MCF 10A (cell line): Measurements from ENCODE around the gene RABGAP1L. TPM values are rescaled to one million over a fixed set of nuclear protein-coding genes. Genes with fewer than 3 reads are reported as not detected.

Experiments used
- BruUV-seq: library from RNA; stranded (reverse); fragments of 400-500 nt; replicated peaks from 2 replicates; lab custom pipeline; 2021; lab: Mats Ljungman, UMichigan
- CTCF ChIA-PET: fragments of 300-600 bp; sonication (Branson Sonifier 250); formaldehyde crosslinking; extraction: SDS; loops from one replicate; lab custom pipeline; 2021; ENCODE audit warnings: antibody characterized with exemption, inconsistent platforms; lab: Yijun Ruan, JAX
- POLR2A ChIA-PET: fragments of 300-600, 350-650 bp; sonication (Branson Sonifier 250); formaldehyde crosslinking; extraction: SDS; loops from one replicate; lab custom pipeline; 2020; ENCODE audit warnings: antibody characterized with exemption, inconsistent platforms; lab: Yijun Ruan, JAX
- DNase-seq: peaks from one replicate; pipeline ENCODE4 v3.0.0-alpha.2; 2018; ENCODE audit not compliant: unreplicated experiment
- H3K27ac Mint-ChIP-seq: one replicate; pipeline ENCODE4 v1.8.0; 2022; ENCODE audit warnings: mild to moderate bottlenecking, low read depth, mixed read lengths; ENCODE audit not compliant: unreplicated experiment
- H3K27me3 Mint-ChIP-seq: one replicate; pipeline ENCODE4 v1.8.0; 2022; ENCODE audit warnings: mixed read lengths; ENCODE audit not compliant: insufficient read depth, unreplicated experiment
- H3K36me3 Mint-ChIP-seq: one replicate; pipeline ENCODE4 v1.8.0; 2022; ENCODE audit warnings: mild to moderate bottlenecking, moderate library complexity, mixed read lengths; ENCODE audit not compliant: insufficient read depth, unreplicated experiment
- H3K4me1 Mint-ChIP-seq: one replicate; pipeline ENCODE4 v1.8.0; 2022; ENCODE audit warnings: mixed read lengths; ENCODE audit not compliant: insufficient read depth, unreplicated experiment
- H3K4me3 Mint-ChIP-seq: one replicate; pipeline ENCODE4 v1.8.0; 2022; ENCODE audit warnings: mild to moderate bottlenecking, moderate library complexity, mixed read lengths; ENCODE audit not compliant: unreplicated experiment
- H3K9me3 Mint-ChIP-seq: one replicate; pipeline ENCODE4 v1.8.0; 2022; ENCODE audit warnings: mixed read lengths; ENCODE audit not compliant: unreplicated experiment
- CTCF ChIP-seq: fragments of 200-600 bp; IDR thresholded peaks from one replicate; pipeline ENCODE4 v1.8.0; 2022; ENCODE audit warnings: antibody characterized with exemption, mild to moderate bottlenecking; ENCODE audit not compliant: unreplicated experiment
- intact Hi-C: fragments of 100-400 bp; cut with micrococcal nuclease; formaldehyde crosslinking; loops from 2 replicates; pipeline ENCODE4 v1.14.1; 2022
- total RNA-seq: library from RNA; stranded (reverse); gene quantifications from 2 replicates; pipeline ENCODE4 v1.2.3, GENCODE V29; 2022

Gene RABGAP1L
- total RNA-seq, 1 experiment from 2014 or later, result 18.2 TPM

GRCh38 chr1:174829990-174830389 lies 670.7 kb downstream of the RABGAP1L start:
- ChIA-PET POLR2A (no interaction called here), CTCF (interaction anchor here (0.7 kb wide), 1 partner anchor 182 kb away, joined by 3 read pairs; no protein-coding TSS in a partner anchor)
- no peak overlapping the region for H3K4me3 Mint-ChIP-seq
- H3K36me3 Mint-ChIP-seq, result no peaks in the 10 kb centered on the region
- no peaks in the 10 kb centered on the region for H3K9me3 Mint-ChIP-seq
- no peaks in the 10 kb centered on the region for H3K4me1 Mint-ChIP-seq
- no peak for DNase-seq
- no peak for TF ChIP-seq CTCF
- no TSS peak for BruUV-seq
- intact Hi-C loops, result no loop called here
- no peaks in the 10 kb centered on the region for H3K27me3 Mint-ChIP-seq
- H3K27ac Mint-ChIP-seq, result no peak overlapping the region

- Mint-ChIP-seq H3K27ac (no peak overlapping the region), H3K27me3 (no peaks in the 10 kb centered on the region), H3K4me3 (no peak overlapping the region), H3K4me1 (no peaks in the 10 kb centered on the region), H3K36me3 (no peaks in the 10 kb centered on the region), H3K9me3 (no peaks in the 10 kb centered on the region)
- BruUV-seq, result no TSS peak
- no peak for TF ChIP-seq CTCF
- CTCF ChIA-PET, result interaction anchor here (1.1 kb wide), 2 partner anchors 10 to 574 kb away, joined by 3 to 5 read pairs; no protein-coding TSS in a partner anchor
- POLR2A ChIA-PET, result interaction anchor here (0.6 kb wide), 2 partner anchors 11 to 12 kb away, joined by 3 read pairs; no protein-coding TSS in a partner anchor
- DNase-seq, result no peak
- intact Hi-C loops, result no loop called here
These were observed 677.2 kb downstream of the RABGAP1L start for GRCh38 chr1:174836543-174836942.

- Mint-ChIP-seq H3K27ac (no peak overlapping the region), H3K9me3 (no peaks in the 10 kb centered on the region), H3K36me3 (no peaks in the 10 kb centered on the region), H3K4me1 (no peaks in the 10 kb centered on the region), H3K4me3 (no peak overlapping the region), H3K27me3 (no peaks in the 10 kb centered on the region)
- POLR2A ChIA-PET, result interaction anchor here (1.2 to 1.4 kb wide), 2 partner anchors 23 to 142 kb away, joined by 3 to 5 read pairs; no protein-coding TSS in a partner anchor
- no TSS peak for BruUV-seq
- CTCF ChIA-PET, result interaction anchor here (0.6 to 1.1 kb wide), 2 partner anchors 11 to 215 kb away, joined by 4 to 5 read pairs; no protein-coding TSS in a partner anchor
- intact Hi-C loops, result no loop called here
- no peak for DNase-seq
- TF ChIP-seq CTCF, result no peak
These were observed 678.1 kb downstream of the RABGAP1L start for GRCh38 chr1:174837386-174837785.

GRCh38 chr1:174839211-174839610 lies 679.9 kb downstream of the RABGAP1L start:
- ChIA-PET CTCF (interaction anchor here (0.6 to 1.7 kb wide), 4 partner anchors 12 to 1205 kb away, joined by 3 to 6 read pairs (median 4); no protein-coding TSS in a partner anchor), POLR2A (no interaction called here)
- Mint-ChIP-seq H3K4me1 (no peaks in the 10 kb centered on the region), H3K36me3 (no peaks in the 10 kb centered on the region), H3K9me3 (no peaks in the 10 kb centered on the region), H3K27ac (no peak overlapping the region), H3K4me3 (no peak overlapping the region), H3K27me3 (no peaks in the 10 kb centered on the region)
- BruUV-seq, result no TSS peak
- no peak for DNase-seq
- intact Hi-C loops, result no loop called here
- TF ChIP-seq CTCF, result no peak
